Midbrain (tissue), 1 donor: ENCODE measurements around the gene LGR6.

ENCODE experiments used
- DNase-seq: peaks from one replicate; lab custom pipeline; 2025; lab: John Stamatoyannopoulos, UW

Gene LGR6

GRCh38 chr1:202291961-202292712 is 98.5 kb downstream of the LGR6 start:
- DNase-seq, result no peak

DNA sequence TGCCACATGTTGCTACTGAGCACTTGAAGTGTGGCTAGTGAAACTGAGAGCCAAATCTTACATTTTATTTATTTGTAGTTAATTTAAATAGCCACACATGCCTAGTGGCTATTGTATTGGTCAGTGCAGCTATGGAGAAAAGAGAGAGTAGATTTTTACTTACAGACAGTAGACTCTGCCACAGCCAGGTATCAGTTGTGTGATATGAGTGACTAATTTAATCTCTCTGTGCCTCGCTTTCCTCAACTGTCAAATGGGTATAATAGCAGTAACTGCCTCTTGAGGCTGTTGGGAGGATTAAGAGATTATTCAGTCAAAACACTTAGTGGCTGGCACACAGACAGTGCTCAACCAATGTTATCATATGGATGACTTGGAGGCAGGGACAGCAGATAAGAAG is 99.2 kb downstream of the LGR6 start:
- DNase-seq, result no peak

DNA sequence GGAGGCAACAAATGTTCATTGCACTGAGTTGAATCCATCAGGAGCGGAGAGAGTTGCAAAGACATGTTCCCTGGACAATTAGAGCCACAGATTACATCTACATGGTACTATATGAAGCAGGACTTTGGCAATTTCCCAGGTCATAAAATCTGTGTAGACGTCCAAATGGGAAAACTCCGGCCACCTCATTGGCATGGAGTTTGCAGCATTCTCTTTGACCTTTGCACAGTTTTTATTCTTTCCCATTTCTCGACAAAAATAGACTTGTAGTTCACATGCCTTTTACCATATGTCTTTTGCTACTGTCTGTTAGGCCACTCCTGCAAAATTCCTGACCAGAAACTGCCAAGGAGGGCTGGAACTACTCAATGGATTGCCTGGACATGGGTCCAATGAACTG is 100.0 kb downstream of the LGR6 start:
- DNase-seq, result no peak

- no peak for DNase-seq
Measured at GRCh38 chr1:202302166-202302565, 108.6 kb downstream of the LGR6 start.

- no peak for DNase-seq
Measured at GRCh38 chr1:202304375-202304774, 110.8 kb downstream of the LGR6 start.

- DNase-seq, result no peak
Measured at GRCh38 chr1:202305168-202305567, 111.6 kb downstream of the LGR6 start.

DNA sequence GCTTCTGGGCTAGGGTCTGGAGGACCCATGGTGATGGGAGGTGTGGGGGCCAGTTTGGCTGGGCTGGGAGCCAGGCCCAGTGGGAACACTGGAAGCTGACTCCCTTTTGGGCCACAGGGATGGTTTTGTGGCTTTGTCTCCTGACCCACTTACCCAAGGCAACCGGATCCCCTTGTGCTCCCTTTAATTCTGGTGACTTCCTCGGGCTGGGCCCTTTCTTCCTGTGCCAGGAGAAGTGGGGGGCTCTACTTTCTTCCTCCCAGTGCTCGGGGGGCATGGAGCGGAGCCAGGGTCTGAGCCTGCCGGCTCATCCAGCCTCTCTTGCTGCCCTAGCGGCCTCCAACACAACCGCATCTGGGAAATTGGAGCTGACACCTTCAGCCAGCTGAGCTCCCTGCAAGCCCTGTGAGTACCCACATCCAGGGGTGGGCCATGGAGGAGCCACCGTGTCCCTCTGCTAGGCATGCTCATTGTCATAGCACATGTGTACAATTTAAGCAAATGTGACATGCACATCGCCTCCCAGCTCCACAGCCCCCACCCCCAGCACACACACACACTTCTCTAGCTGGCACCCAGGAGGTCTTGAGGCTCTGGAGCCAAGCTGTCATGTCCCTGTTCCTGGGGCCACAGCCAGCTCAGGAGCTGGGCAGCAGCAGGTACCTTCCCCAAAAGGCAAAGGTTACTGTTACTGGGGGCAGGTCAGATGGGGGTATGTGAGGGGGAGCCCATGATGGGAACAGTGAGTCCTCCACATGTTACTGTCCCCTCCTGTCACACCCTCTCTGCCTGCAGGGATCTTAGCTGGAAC is 113.1 kb downstream of the LGR6 start:
- peak; percentile 50 for DNase-seq

DNA sequence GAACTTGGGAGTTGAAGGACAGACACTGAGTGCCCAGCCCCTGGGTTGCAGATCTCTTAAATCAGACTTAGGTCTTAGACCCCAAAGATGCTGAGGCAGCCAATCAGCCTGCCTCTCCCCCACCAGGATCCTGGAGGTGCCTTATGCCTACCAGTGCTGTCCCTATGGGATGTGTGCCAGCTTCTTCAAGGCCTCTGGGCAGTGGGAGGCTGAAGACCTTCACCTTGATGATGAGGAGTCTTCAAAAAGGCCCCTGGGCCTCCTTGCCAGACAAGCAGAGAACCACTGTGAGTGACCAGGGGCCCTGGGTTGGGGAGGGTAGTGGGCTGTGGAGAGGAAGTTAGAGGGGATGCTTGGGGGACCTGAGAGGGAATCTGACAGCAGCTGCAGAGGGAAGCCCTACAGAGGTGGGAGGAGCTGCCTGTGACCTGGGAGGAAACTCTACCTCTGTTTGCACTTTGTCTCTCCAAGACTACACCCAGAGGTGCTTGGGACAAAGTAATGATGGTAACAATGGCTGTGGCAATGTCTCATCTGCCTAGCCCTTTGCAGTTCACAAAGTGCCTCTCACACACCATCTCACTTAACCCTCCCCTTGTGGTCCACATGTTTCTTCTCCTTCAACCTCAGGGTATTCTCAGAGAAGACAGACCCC is 116.6 kb downstream of the LGR6 start:
- DNase-seq, result no peak

- DNase-seq, result no peak
Measured at GRCh38 chr1:202310746-202311145, 117.1 kb downstream of the LGR6 start.

DNA sequence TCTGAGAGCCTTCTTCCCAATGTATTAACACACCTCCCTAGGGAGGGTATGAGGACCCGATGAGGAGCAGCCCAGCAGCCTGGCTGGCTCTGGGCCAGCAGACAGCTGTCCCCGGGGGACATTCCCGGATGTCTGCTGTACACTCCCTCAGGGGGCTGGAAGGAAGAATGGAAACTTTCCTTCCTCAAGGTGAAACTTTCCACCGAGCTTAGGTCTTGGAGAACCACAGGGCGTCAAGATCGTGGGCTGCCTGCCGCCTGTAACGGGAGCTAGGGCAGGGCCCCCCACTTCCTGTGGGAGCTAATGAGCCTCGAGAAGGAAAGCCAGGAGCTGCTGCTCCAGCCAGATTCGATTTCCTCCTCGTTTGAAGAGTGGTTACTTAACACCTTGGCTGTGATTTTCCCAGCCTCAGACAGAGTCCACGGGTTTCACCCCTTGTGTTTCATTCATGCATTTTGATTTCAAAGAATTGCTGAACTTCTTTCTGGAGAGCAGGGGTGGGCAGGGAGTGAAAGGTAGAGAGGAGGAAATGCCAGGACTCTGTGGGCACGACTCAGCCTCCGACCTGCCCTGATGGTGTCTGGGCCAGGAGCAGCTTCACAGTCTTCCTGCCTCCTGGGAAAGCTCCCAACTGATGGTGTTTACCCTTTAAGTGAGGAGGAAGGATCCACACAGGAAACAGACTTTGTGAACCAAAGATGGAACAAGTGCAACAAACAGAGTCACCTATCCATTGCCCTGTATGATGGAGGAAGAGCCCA is 118.5 kb downstream of the LGR6 start:
- DNase-seq, result no peak

- DNase-seq, result peak; percentile 61
Measured at GRCh38 chr1:202315576-202316168, 122.1 kb downstream of the LGR6 start.

- no peak for DNase-seq
Measured at GRCh38 chr1:202316186-202316585, 122.6 kb downstream of the LGR6 start.

DNA sequence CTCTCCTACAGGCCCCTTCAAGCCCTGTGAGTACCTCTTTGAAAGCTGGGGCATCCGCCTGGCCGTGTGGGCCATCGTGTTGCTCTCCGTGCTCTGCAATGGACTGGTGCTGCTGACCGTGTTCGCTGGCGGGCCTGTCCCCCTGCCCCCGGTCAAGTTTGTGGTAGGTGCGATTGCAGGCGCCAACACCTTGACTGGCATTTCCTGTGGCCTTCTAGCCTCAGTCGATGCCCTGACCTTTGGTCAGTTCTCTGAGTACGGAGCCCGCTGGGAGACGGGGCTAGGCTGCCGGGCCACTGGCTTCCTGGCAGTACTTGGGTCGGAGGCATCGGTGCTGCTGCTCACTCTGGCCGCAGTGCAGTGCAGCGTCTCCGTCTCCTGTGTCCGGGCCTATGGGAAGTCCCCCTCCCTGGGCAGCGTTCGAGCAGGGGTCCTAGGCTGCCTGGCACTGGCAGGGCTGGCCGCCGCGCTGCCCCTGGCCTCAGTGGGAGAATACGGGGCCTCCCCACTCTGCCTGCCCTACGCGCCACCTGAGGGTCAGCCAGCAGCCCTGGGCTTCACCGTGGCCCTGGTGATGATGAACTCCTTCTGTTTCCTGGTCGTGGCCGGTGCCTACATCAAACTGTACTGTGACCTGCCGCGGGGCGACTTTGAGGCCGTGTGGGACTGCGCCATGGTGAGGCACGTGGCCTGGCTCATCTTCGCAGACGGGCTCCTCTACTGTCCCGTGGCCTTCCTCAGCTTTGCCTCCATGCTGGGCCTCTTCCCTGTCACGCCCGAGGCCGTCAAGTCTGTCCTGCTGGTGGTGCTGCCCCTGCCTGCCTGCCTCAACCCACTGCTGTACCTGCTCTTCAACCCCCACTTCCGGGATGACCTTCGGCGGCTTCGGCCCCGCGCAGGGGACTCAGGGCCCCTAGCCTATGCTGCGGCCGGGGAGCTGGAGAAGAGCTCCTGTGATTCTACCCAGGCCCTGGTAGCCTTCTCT is 124.6 kb downstream of the LGR6 start:
- DNase-seq, result no peak

DNA sequence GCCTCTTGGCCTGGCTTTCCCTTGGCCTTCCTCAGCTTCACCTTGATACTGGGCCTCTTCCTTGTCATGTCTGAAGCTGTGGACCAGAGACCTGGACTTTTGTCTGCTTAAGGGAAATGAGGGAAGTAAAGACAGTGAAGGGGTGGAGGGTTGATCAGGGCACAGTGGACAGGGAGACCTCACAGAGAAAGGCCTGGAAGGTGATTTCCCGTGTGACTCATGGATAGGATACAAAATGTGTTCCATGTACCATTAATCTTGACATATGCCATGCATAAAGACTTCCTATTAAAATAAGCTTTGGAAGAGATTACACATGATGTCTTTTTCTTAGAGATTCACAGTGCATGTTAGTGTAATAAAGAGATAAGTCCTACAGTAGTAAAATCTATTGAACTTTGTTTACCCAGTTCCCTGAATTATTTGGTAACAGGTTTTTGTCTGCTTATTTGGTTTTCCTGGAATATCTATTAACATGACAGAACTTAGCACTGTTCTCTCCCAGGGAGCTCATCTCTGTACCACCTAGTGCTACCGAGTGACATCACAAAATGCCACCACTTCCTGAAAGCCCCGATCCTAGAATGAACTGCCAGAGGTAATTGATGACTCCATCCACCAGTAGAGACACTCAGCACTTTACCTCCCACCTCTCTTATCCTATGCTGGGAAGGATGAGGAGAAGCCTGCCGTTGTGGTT is 125.9 kb downstream of the LGR6 start:
- no peak for DNase-seq

- no peak for DNase-seq
Measured at GRCh38 chr1:202320081-202320405, 126.4 kb downstream of the LGR6 start.

GRCh38 chr1:202323731-202324130 is 130.1 kb downstream of the LGR6 start:
- DNase-seq, result no peak

DNA sequence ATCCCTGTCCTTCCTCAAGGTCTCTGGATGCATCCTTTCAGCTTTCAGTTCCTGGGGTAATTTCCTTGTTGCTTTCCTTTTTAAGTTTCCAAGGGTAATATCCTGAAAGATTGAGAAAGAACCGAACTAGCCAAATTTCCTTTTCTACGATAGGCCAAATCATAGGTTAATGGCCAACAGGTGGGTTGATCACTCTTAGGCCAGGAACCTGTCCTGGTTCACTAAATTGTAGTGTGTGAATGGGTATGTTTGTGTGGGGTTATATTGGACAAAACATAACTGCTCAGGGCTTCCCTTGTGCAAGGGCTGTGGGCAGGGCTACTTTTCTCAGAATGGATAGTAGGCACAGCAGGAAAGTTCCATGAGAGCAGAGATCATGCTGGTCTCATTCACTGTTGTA is 131.0 kb downstream of the LGR6 start:
- DNase-seq, result no peak

- no peak for DNase-seq
Measured at GRCh38 chr1:202329891-202330290, 136.3 kb downstream of the LGR6 start.

- DNase-seq, result no peak
Measured at GRCh38 chr1:202333861-202334260, 140.3 kb downstream of the LGR6 start.
